Heart left ventricle (tissue), 13 donors: Measurements from ENCODE around the gene PIMREG.

Experiments used
- CTCF ChIP-seq, 12 donors: fragments of 200-600 bp; sonication (generic) in 4 of 12; IDR thresholded peaks; one replicate each; pipeline versions ENCODE4 v1.5.0 to v1.8.0; 2018 to 2022; ENCODE audit warnings: antibody characterized with exemption in 12 of 12, mild to moderate bottlenecking in 5 of 12
- POLR2A ChIP-seq, 2 donors: fragments of 450-650 bp; IDR thresholded peaks; one replicate each; pipeline ENCODE4 v1.6.1; 2017; ENCODE audit warnings: antibody characterized with exemption in 2 of 2, mild to moderate bottlenecking in 2 of 2, moderate library complexity in 2 of 2
- donor health status: ischemic (EF 13 %, LVEDD 7.1; RV severe dilation, severe dysfunction).
- donor health status: DM: no; HTN: yes; CAD: no.
- donor health status: DM: no; HTN: no; CAD: no.
- donor health status: ischemic (EF 25% LVEDD 6.9; RV normal size, moderate dysfunction).
- donor health status: ischemic (EF 25% LVEDD 5.7; RV mildly dilated, moderate dysfunction).
- donor health status: ischemic (EF 35%, LVEDD 5.7; RV mildly dilated, moderate dysfunction).
- donor health status: nonischemic (EF 11% LVEDD 7.7; RV severe dilation, severe dysfunction).
- donor health status: DM: yes; HTN: yes; CAD: no.
- donor health status: PGD.
- donor health status: ischemic (EF 29% LVEDD 5.4; RV normal size, mild dysfunction).
- donor health status: nonischemic (EF 23%, LVEDD 6.1; RV moderate dilation, normal function).

- TF ChIP-seq CTCF (IDR thresholded peaks at IDR 0.05) (no peak), POLR2A (IDR thresholded peaks at IDR 0.05) (no peak)
These were observed 17.7 kb upstream of the PIMREG start for GRCh38 chr17:6426356-6427101.
